BLaER1 (cell line): Measurements from ENCODE around the gene RACK1.

Experiments
- H3K27ac ChIP-seq: shearing (Covaris generic); formaldehyde crosslinking; 2 replicates; pipeline ENCODE4 v1.8.1; 2022
- H3K27me3 ChIP-seq: shearing (Covaris generic); formaldehyde crosslinking; 2 replicates; pipeline ENCODE4 v1.8.1; 2022
- H3K36me3 ChIP-seq: shearing (Covaris generic); formaldehyde crosslinking; 2 replicates; pipeline ENCODE4 v1.8.1; 2022
- H3K4me1 ChIP-seq: shearing (Covaris generic); formaldehyde crosslinking; 2 replicates; pipeline ENCODE4 v1.8.1; 2022
- H3K4me2 ChIP-seq: shearing (Covaris generic); formaldehyde crosslinking; 2 replicates; pipeline ENCODE4 v1.8.1; 2022
- H3K4me3 ChIP-seq: shearing (Covaris generic); formaldehyde crosslinking; 2 replicates; pipeline ENCODE4 v1.8.1; 2022
- H3K9ac ChIP-seq: shearing (Covaris generic); formaldehyde crosslinking; 2 replicates; pipeline ENCODE4 v1.8.1; 2022
- H3K9me3 ChIP-seq: shearing (Covaris generic); formaldehyde crosslinking; 2 replicates; pipeline ENCODE4 v1.8.1; 2022
- H4K20me1 ChIP-seq: shearing (Covaris generic); formaldehyde crosslinking; 2 replicates; pipeline ENCODE4 v1.8.1; 2022
- Cebpa-rat ChIP-seq: shearing (Covaris generic); IDR thresholded peaks from 2 replicates; pipeline ENCODE4 v1.8.1; 2022

Gene RACK1

GRCh38 chr5:181234455-181235306 is 9.0 kb downstream of the RACK1 start:
- H3K27ac ChIP-seq = peak overlapping the region; percentile 30; the same call in 1 of the 2 replicates
- H3K9me3 ChIP-seq = no peaks in the 10 kb centered on the region
- no peak overlapping the region for H3K9ac ChIP-seq
- H3K27me3 ChIP-seq = no peaks in the 10 kb centered on the region; the same call in 1 of the 2 replicates
- peaks cover 90% of the 10 kb centered on the region for H3K36me3 ChIP-seq
- H4K20me1 ChIP-seq = peaks cover 72% of the 10 kb centered on the region
- H3K4me3 ChIP-seq = no peak overlapping the region
- H3K4me2 ChIP-seq = no peak overlapping the region
- no peak for TF ChIP-seq Cebpa-rat
- peaks cover 53% of the 10 kb centered on the region for H3K4me1 ChIP-seq

DNA sequence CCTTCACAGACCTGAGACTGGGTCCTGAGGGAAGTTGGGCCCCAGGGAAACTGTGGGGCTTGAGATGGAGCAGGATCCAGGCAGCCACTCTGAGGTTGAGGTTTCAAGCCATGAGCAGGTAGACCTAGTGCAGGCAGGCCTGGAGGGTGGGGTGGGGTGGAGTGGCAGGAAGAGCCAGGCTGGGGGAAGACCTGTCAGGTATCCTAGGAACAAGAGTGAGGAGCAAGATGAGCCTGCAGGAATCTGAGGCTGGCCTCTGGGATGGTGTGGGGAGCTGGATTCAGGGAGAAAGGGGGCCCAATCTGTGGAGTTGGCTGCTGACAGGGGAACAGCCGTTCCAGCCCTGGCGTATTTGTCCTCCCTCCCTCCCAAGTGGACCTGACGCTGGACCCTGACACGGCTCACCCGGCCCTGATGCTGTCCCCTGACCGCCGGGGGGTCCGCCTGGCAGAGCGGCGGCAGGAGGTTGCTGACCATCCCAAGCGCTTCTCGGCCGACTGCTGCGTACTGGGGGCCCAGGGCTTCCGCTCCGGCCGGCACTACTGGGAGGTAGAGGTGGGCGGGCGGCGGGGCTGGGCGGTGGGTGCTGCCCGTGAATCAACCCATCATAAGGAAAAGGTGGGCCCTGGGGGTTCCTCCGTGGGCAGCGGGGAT is 9.8 kb downstream of the RACK1 start:
- Histone ChIP-seq H3K4me3 (no peak overlapping the region), H3K36me3 (peaks cover 83% of the 10 kb centered on the region)

GRCh38 chr5:181233088-181233800 is 10.5 kb downstream of the RACK1 start:
- Histone ChIP-seq H3K9me3 (no peaks in the 10 kb centered on the region), H3K9ac (0 out of 2 replicates have a peak overlapping the region, but pooled peaks have one; percentile 29), H4K20me1 (peaks cover 58% of the 10 kb centered on the region), H3K4me2 (peak overlapping the region; percentile 45), H3K4me1 (peaks cover 53% of the 10 kb centered on the region), H3K4me3 (no peak overlapping the region), H3K36me3 (peaks cover 81% of the 10 kb centered on the region), H3K27ac (peak overlapping the region; percentile 68), H3K27me3 (no peaks in the 10 kb centered on the region)
- TF ChIP-seq Cebpa-rat = no peak

More for the DNA sequence above, 9.8 kb downstream of the RACK1 start:
- H3K4me2 ChIP-seq = peak overlapping the region; percentile 45
- TF ChIP-seq Cebpa-rat = no peak
- no peaks in the 10 kb centered on the region for H3K9me3 ChIP-seq
- 0 out of 2 replicates have a peak overlapping the region, but pooled peaks have one; percentile 29 for H3K9ac ChIP-seq
- H3K27me3 ChIP-seq = no peaks in the 10 kb centered on the region
- peaks cover 53% of the 10 kb centered on the region for H3K4me1 ChIP-seq
- H3K27ac ChIP-seq = peak overlapping the region; percentile 68
- H4K20me1 ChIP-seq = peaks cover 65% of the 10 kb centered on the region

DNA sequence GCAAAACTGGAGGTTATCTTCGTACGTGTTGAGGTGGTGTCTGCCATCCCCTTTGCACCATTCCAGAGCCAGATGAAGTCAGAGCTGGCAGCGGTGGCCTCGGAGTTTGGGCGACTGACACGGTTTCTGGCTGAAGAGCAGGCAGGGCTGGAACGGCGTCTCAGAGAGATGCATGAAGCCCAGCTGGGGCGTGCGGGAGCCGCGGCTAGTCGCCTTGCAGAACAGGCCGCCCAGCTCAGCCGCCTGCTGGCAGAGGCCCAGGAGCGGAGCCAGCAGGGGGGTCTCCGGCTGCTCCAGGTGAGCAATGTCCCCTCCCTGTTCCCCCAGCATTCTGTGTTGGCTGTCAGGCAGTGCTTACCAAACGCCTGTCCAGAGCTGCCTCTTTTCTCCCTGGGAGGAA is 11.1 kb downstream of the RACK1 start:
- no peaks in the 10 kb centered on the region for H3K27me3 ChIP-seq
- H4K20me1 ChIP-seq = peaks cover 51% of the 10 kb centered on the region
- H3K9ac ChIP-seq = 0 out of 2 replicates have a peak overlapping the region, but pooled peaks have one; percentile 19
- no peak for TF ChIP-seq Cebpa-rat
- H3K4me2 ChIP-seq = no peak overlapping the region
- H3K27ac ChIP-seq = peak overlapping the region; percentile 29; the same call in 1 of the 2 replicates
- no peaks in the 10 kb centered on the region for H3K9me3 ChIP-seq
- peaks cover 80% of the 10 kb centered on the region for H3K36me3 ChIP-seq
- H3K4me1 ChIP-seq = peaks cover 53% of the 10 kb centered on the region
- no peak overlapping the region for H3K4me3 ChIP-seq

DNA sequence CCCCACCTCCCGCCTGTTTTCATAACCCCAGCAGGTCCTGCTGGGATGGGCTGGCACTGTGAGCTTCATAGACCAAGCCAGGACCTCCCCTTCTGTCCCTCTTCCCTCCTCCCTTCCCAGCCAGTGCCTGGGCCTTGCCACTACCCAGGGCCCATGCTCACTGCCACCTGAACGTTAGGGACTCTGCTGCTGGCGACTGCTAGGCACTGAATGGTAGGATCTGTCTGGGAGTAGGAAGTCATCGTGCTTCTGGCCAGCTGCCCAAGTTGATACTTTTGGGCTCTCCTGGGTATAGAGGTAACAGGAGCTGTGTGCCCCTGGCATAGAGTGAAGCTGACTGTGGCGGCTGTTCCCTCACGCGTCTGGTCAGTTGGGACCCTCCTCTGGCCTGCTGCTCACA is 12.3 kb downstream of the RACK1 start:
- no peak for TF ChIP-seq Cebpa-rat
- peaks cover 79% of the 10 kb centered on the region for H3K36me3 ChIP-seq

DNA sequence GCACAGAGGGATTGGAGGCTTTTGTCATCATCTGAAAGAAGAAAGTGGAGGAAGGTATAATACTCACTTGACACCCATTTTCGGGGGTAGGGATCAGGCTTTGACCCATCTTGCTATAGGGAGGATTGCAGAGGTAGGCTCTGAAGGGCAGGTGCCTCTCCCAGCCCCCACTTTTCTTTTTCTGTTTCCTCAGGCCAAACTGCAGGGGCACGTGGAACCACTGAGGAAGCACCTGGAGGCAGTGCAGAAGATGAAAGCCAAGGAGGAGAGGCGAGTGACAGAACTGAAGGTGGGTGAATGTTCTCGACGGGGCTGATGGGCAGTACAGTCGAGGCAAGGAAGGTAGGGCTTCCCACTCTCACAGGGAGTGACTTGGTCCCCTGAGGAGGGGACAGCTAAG is 13.2 kb downstream of the RACK1 start:
- Histone ChIP-seq H3K4me2 (peak overlapping the region; percentile 75), H3K36me3 (peaks cover 71% of the 10 kb centered on the region), H4K20me1 (peaks cover 31% of the 10 kb centered on the region), H3K9me3 (no peaks in the 10 kb centered on the region), H3K27ac (peak overlapping the region; percentile 71), H3K9ac (peak overlapping the region; percentile 59), H3K4me1 (peaks cover 66% of the 10 kb centered on the region), H3K4me3 (no peak overlapping the region; the same call in 1 of the 2 replicates), H3K27me3 (no peaks in the 10 kb centered on the region)
- no peak for TF ChIP-seq Cebpa-rat

More for the DNA sequence above, 12.3 kb downstream of the RACK1 start:
- Histone ChIP-seq H3K4me3 (no peak overlapping the region), H3K9ac (peak overlapping the region; percentile 59; the same call in 1 of the 2 replicates), H3K9me3 (no peaks in the 10 kb centered on the region), H3K27ac (peak overlapping the region; percentile 71), H3K4me1 (peaks cover 57% of the 10 kb centered on the region), H3K4me2 (peak overlapping the region; percentile 75), H4K20me1 (peaks cover 40% of the 10 kb centered on the region), H3K27me3 (no peaks in the 10 kb centered on the region)

DNA sequence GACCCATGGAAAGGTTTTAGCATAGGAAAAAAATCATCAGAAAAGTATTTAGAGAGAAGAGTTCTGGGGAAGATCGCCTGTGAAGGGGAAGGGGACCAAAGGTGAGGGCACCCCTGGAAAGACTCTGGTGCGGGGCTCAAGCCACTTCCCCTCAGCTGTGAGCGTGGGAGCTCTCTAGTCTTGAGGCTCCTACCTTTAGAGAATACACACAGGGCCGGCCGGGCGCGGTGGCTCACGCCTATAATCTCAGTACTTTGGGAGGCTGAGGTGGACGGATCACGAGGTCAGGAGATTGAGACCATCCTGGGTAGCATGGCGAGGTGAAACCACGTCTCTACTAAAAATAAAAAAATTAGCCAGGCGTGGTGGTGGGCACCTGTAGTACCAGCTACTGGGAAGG is 13.7 kb downstream of the RACK1 start:
- H3K36me3 ChIP-seq = peaks cover 66% of the 10 kb centered on the region
- peak overlapping the region; percentile 59 for H3K9ac ChIP-seq
- no peaks in the 10 kb centered on the region for H3K9me3 ChIP-seq
- no peaks in the 10 kb centered on the region for H3K27me3 ChIP-seq
- H3K27ac ChIP-seq = peak overlapping the region; percentile 71
- no peak for TF ChIP-seq Cebpa-rat
- no peak overlapping the region; the same call in 1 of the 2 replicates for H3K4me3 ChIP-seq
- peak overlapping the region; percentile 75 for H3K4me2 ChIP-seq
- peaks cover 71% of the 10 kb centered on the region for H3K4me1 ChIP-seq
- H4K20me1 ChIP-seq = peaks cover 25% of the 10 kb centered on the region

- Histone ChIP-seq H3K4me1 (peaks cover 54% of the 10 kb centered on the region), H3K36me3 (peaks cover 22% of the 10 kb centered on the region), H3K27ac (peak overlapping the region; percentile 98), H3K9ac (peak overlapping the region; percentile 94), H3K4me2 (peak overlapping the region; percentile 83), H3K4me3 (peak overlapping the region; percentile 79), H4K20me1 (no peaks in the 10 kb centered on the region), H3K27me3 (no peaks in the 10 kb centered on the region), H3K9me3 (no peaks in the 10 kb centered on the region)
- TF ChIP-seq Cebpa-rat = no peak
Observed at GRCh38 chr5:181224390-181225229, 19.1 kb downstream of the RACK1 start.
